B cell (primary cell): ENCODE data around the gene CYP2W1.

Experiments
- EZH2 ChIP-seq: IDR thresholded peaks from 2 replicates; pipeline ENCODE4 v1.6.1; 2012; ENCODE audit warnings: borderline replicate concordance, low read depth, mild to moderate bottlenecking, moderate library complexity, low read length; ENCODE audit not compliant: insufficient read depth, poor library complexity, severe bottlenecking
- TF ChIP-seq, protein P1 (sequence below): fragments of 200-600 bp; IDR thresholded peaks from one replicate; pipeline ENCODE4 v1.8.0; 2022; ENCODE audit warnings: antibody characterized with exemption, mild to moderate bottlenecking

DNA sequence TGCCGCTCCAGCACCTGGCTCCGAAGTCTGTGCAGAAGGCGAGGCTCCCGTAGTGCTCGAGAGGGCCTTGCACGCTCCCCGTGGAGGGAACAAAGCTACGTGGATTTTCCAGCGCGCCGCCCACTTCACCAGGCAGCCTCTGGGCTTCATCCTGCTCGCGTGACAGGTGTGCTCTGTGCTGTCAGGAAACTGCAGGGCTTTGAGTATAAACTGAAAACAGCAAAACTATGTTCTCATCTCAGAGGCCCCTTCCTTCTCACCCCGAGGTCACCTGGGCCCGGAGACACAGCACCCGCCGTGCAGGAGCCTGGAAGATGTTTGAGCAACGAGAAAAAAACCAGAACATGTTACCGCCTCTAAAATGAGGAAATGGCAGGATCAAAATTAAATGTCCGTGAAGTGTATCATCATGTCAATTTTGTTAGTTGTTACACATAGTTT, 43.8 kb downstream of the CYP2W1 start:
- TF ChIP-seq, protein P1, sequence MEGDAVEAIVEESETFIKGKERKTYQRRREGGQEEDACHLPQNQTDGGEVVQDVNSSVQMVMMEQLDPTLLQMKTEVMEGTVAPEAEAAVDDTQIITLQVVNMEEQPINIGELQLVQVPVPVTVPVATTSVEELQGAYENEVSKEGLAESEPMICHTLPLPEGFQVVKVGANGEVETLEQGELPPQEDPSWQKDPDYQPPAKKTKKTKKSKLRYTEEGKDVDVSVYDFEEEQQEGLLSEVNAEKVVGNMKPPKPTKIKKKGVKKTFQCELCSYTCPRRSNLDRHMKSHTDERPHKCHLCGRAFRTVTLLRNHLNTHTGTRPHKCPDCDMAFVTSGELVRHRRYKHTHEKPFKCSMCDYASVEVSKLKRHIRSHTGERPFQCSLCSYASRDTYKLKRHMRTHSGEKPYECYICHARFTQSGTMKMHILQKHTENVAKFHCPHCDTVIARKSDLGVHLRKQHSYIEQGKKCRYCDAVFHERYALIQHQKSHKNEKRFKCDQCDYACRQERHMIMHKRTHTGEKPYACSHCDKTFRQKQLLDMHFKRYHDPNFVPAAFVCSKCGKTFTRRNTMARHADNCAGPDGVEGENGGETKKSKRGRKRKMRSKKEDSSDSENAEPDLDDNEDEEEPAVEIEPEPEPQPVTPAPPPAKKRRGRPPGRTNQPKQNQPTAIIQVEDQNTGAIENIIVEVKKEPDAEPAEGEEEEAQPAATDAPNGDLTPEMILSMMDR, result no peak
- TF ChIP-seq EZH2, result no peak
